ENCODE results near the gene NELL2.

DNA sequence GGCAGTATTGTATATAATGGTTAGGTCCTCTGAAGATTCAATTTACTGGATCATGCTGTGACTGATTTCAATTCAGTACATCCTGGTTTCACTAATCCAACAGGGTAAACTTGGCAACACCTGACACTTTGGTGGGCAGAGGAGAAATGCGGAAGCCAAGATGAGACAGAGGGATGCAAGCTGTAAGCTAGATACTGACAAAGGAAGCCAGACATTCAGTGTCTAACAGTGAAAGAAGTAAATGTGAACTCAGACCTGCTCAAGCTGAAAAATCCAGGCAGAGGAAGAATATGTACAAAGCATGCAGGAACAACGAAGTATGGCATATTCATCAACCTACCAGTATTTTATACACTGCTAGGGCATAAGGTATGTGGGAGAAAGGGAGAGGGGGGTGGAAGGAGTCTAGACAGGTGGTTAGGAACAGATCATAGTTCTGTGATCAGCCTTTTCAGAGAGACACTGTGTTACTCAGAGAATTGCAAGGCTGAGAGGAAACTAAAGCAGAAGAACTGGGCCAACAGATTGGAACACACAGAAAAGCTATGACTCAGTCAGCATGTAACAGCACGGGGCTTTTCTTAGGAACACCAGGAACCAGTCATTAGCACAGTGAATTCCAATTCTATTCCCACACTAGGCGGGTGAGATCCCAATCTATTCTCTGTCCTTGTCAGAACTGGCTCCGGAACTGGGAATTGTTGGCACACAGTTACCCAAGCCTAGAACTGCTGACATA lies 40.3 kb downstream of the NELL2 start:
- no peak for TF ChIP-seq SUZ12 (IDR thresholded peaks at IDR 0.05)
- TF ChIP-seq NFRKB (IDR thresholded peaks at IDR 0.05) = no peak
- TF ChIP-seq ELF4 (IDR thresholded peaks at IDR 0.05) = no peak
- TF ChIP-seq ARNT (IDR thresholded peaks at IDR 0.05) = no peak

Data from HEK293T (cell line).